HG03571 (cell line): ENCODE results near the gene SCGB1D1.

Experiments used
- ATAC-seq: cut with Tn5 transposase; IDR thresholded peaks from one replicate; pipeline ENCODE4 v1.9.1; 2021; ENCODE audit not compliant: unreplicated experiment

The SCGB1D1 gene

GRCh38 chr11:62190011-62190410, at the start of gene SCGB1D1:
Gene SCGB1D1 (plus strand): TSS chr11:62190216. CDS start chr11:62190285, 69 bp downstream.
- ATAC-seq = no peak

- ATAC-seq = no peak
Measured at GRCh38 chr11:62140304-62141110, 49.5 kb upstream of the SCGB1D1 start.

GRCh38 chr11:62141111-62142042, 48.6 kb upstream of the SCGB1D1 start:
- ATAC-seq = no peak

GRCh38 chr11:62142043-62142375, 48.0 kb upstream of the SCGB1D1 start:
- ATAC-seq = no peak

- no peak for ATAC-seq
Measured at GRCh38 chr11:62142921-62143320, 47.1 kb upstream of the SCGB1D1 start.

GRCh38 chr11:62143727-62144126, 46.3 kb upstream of the SCGB1D1 start:
- no peak for ATAC-seq

- no peak for ATAC-seq
Measured at GRCh38 chr11:62144641-62145255, 45.3 kb upstream of the SCGB1D1 start.

- no peak for ATAC-seq
Measured at GRCh38 chr11:62145261-62145871, 44.6 kb upstream of the SCGB1D1 start.

- ATAC-seq = no peak
Measured at GRCh38 chr11:62146476-62147200, 43.4 kb upstream of the SCGB1D1 start.

- ATAC-seq = no peak
Measured at GRCh38 chr11:62147545-62147944, 42.5 kb upstream of the SCGB1D1 start.

GRCh38 chr11:62148271-62148980, 41.6 kb upstream of the SCGB1D1 start:
- no peak for ATAC-seq

- ATAC-seq = no peak
Measured at GRCh38 chr11:62149986-62150886, 39.8 kb upstream of the SCGB1D1 start.

- no peak for ATAC-seq
Measured at GRCh38 chr11:62150887-62151736, 38.9 kb upstream of the SCGB1D1 start.

GRCh38 chr11:62151737-62152102, 38.3 kb upstream of the SCGB1D1 start:
- ATAC-seq = no peak

- ATAC-seq = no peak
Measured at GRCh38 chr11:62152245-62153086, 37.5 kb upstream of the SCGB1D1 start.

- no peak for ATAC-seq
Measured at GRCh38 chr11:62153087-62153395, 37.0 kb upstream of the SCGB1D1 start.

- no peak for ATAC-seq
Measured at GRCh38 chr11:62153617-62154016, 36.4 kb upstream of the SCGB1D1 start.
